ENCODE results near the gene MYO3B.
"Not testable (repeated sequence)": the region's sequence is repeated elsewhere in the genome, so short reads cannot be mapped to it uniquely, and the experiment has no call there.

Gene MYO3B

GRCh38 chr2:170579511-170579910, 401.6 kb downstream of the MYO3B start:
- DNase-seq, result no peak

GRCh38 chr2:170582313-170582712, 404.4 kb downstream of the MYO3B start:
- no peak for DNase-seq

- no peak for DNase-seq
These were observed 405.0 kb downstream of the MYO3B start for GRCh38 chr2:170582751-170583463.

GRCh38 chr2:170585067-170585466, 407.1 kb downstream of the MYO3B start:
- no peak for DNase-seq

- DNase-seq, result no peak
These were observed 408.7 kb downstream of the MYO3B start for GRCh38 chr2:170586571-170587095.

- DNase-seq, result no peak
These were observed 409.2 kb downstream of the MYO3B start for GRCh38 chr2:170587117-170587516.

GRCh38 chr2:170587922-170588321, 410.0 kb downstream of the MYO3B start:
- no peak for DNase-seq

GRCh38 chr2:170588729-170589128, 410.8 kb downstream of the MYO3B start:
- DNase-seq, result no peak

- DNase-seq, result no peak
These were observed 418.6 kb downstream of the MYO3B start for GRCh38 chr2:170596576-170596975.

- DNase-seq, result no peak
These were observed 420.1 kb downstream of the MYO3B start for GRCh38 chr2:170598067-170598395.

- DNase-seq, result no peak
These were observed 423.5 kb downstream of the MYO3B start for GRCh38 chr2:170601489-170601888.

GRCh38 chr2:170605862-170606261, 427.9 kb downstream of the MYO3B start:
- no peak for DNase-seq

- no peak for DNase-seq
These were observed 429.2 kb downstream of the MYO3B start for GRCh38 chr2:170607171-170607570.

GRCh38 chr2:170610615-170611014, 432.7 kb downstream of the MYO3B start:
- no peak for DNase-seq

GRCh38 chr2:170618948-170619347, 441.0 kb downstream of the MYO3B start:
- not testable (repeated sequence) for DNase-seq

GRCh38 chr2:170635094-170635493, 457.1 kb downstream of the MYO3B start:
- not testable (repeated sequence) for DNase-seq

GRCh38 chr2:170639635-170640034, 461.7 kb downstream of the MYO3B start:
- no peak for DNase-seq

GRCh38 chr2:170641961-170642360, 464.0 kb downstream of the MYO3B start:
- no peak for DNase-seq

- no peak for DNase-seq
These were observed 465.4 kb downstream of the MYO3B start for GRCh38 chr2:170643346-170643745.

- no peak for DNase-seq
These were observed 469.9 kb downstream of the MYO3B start for GRCh38 chr2:170647741-170648436.

GRCh38 chr2:170651624-170652325, 473.8 kb downstream of the MYO3B start:
- DNase-seq, result no peak

GRCh38 chr2:170652637-170653417, 474.9 kb downstream of the MYO3B start:
- no peak for DNase-seq

GRCh38 chr2:170656669-170657068, 478.7 kb downstream of the MYO3B start:
- no peak for DNase-seq

All from GOT3 (cell line).